NCI-H1048 (cell line): Measurements from ENCODE around the gene PTPRU.
"Not testable (repeated sequence)": the region's sequence is repeated elsewhere in the genome, so short reads cannot be mapped to it uniquely, and the experiment has no call there.

ENCODE experiments used
- DNase-seq: peaks from one replicate; lab custom pipeline; 2025; lab: John Stamatoyannopoulos, UW

PTPRU gene

DNA sequence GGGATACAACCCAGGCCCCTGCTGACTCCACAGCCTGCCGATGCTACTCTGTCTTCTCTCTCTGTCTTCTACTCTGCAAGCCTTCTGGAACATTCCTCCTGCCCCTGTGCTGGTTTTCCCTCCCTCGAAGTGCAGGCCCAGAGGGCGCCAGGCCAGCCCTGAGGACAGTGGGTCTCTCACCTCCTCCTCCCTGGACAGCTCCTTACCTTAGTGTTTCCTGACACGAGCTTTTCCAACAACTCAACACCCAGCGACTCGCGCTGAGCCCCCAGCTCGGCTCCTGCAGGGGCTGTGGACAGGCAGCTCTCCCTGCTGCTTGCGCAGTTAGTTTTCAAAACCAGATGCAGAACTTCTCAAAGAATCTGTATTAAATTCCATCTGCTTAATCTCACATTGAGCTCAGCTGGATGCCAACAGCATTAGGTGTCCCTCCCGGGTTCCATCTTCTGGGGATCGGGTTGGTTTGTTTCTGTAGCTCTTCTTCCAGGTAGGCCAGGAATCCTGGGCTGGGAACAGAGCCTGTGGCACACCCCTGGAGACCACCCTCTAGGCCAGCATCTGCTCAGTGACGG lies 54.2 kb downstream of the PTPRU start:
- no peak for DNase-seq

DNA sequence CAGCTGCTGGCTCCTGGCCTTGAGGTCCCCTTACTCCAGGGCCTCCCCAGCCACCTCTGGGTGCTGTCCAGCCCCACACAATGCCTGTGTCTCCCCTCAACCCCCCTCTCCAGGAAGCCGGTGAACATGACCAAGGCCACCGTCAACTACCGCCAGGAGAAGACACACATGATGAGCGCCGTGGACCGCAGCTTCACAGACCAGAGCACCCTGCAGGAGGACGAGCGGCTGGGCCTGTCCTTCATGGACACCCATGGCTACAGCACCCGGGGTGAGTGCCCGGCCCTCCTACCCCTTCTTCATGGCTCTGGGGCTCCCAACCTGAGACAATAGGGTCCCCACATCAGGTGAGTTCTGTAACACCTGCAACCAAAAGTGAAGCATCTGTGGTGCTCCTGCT lies 55.4 kb downstream of the PTPRU start:
- no peak for DNase-seq

DNA sequence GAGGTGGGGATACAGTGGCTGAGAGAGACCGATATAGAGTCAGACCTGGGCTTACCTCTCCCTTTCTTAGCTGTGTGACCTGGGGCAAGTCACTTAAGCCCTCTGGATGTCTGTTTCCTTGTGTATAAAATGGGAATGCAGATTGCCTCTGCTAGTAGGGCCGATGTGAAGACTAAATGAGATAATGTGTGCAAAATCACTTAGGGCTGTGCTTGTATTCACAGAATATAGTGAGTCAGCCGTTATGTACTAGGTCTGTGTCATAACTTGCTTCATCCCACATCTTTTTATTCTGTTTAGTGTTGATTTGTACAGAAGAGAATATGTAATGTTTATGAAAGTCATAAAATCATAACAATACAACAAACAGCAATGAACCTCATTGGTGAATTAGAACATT lies 56.0 kb downstream of the PTPRU start:
- no peak for DNase-seq

DNA sequence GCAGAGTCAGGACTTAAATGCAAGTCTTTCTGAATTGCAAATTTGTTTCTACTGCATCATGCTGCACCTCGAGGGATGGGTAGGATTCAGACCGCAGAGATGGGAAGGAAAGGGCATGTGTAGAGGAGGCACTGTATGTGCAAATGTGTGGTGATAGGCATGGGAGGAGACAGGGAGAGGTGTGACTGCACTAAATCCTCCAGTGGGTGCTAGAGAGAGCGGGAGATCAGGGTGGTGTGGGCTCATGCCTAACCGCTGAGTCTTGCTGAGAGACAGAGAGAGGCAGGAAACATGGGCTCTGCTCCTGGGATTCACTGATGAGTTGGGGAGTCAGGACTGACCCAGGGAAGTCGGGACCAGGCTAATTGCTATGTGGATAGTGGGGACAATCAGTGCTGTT lies 61.1 kb downstream of the PTPRU start:
- DNase-seq: no peak

DNA sequence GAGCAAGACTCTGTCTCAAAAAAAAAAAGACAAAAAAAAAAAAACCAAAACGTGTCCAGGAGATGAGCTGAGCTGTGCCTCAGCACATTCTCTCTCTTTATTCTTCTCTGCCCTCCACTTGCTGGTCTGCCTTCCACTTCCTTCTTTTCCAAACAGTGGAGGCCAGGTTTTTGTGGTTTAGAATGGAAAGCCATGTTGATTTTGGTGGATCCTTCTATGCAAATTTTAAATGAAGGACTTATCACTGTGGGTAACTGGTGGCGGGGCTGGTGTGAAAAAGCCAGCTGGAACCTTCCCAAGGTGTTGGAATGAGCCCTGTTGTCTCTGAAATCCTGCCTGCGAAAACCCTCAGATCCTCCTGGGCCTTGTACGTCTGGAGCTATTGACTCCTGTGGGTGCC lies 61.9 kb downstream of the PTPRU start:
- DNase-seq: no peak

DNA sequence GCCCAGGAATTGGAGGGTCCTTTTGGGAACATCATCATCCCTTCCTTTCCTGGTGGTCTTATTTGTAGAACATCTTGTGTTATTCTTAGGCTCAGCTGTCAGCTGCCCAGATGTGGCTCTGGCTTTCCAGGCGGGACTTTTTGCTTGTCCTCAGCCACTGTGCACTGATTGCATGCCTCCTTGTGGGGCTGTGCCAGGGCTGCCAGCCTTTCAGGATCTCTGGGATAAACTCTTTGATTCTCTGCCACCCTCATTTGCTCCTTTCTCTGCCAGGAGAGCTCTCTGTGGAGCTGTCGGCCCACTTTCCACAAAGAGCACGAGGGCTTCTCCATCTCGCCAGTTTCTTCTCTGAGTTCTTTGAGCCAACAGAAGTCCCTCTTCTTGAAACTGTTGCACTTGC lies 63.1 kb downstream of the PTPRU start:
- no peak for DNase-seq

DNA sequence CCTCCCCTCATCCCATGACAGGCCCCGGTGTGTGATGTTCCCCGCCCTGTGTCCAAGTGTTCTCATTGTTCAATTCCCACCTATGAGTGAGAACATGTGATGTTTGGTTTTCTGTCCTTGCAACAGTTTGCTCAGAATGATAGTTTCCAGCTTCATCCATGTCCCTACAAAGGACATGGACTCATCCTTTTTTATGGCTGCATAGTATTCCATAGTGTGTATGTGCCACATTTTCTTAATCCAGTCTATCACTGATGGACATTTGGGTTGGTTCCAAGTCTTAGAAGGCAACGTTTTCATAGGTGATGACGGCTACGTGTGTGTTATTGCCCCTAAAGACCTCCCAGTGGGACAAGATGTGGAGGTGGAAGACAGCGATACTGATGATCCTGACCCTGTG lies 65.4 kb downstream of the PTPRU start:
- DNase-seq: not testable (repeated sequence)

DNA sequence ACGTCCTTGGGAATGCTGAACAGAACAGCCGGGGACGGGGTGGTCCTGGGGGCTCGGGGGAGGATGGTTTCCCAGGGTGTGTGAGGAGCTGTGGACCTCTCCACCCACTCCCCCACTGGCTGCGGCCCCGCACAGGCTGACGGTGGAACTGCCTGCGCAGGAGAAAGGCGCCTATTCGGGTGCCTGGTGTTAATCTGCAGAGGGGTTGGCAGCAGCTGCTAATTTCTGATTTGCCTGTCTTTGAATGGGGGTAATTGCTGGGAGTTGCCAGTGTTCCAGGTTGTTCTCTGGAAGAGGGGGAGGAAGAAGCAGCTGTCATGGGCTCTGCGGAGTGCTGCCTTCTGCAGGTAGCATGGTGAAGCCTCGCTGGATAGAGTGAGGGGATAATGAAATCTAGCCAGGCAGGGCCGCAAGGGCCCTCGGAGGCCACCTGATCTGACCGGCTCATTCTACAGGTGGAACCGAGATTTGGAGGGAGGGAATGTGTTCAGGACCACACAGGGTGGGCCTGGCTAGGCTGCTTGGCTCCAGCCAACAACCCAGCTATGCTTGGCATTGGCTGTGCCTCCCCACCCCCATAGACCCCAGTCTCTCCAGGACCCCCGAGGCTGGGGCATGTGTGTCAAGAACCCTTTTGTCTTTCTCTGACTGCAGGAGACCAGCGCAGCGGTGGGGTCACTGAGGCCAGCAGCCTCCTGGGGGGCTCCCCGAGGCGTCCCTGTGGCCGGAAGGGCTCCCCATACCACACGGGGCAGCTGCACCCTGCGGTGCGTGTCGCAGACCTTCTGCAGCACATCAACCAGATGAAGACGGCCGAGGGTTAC lies 67.1 kb downstream of the PTPRU start:
- no peak for DNase-seq

DNA sequence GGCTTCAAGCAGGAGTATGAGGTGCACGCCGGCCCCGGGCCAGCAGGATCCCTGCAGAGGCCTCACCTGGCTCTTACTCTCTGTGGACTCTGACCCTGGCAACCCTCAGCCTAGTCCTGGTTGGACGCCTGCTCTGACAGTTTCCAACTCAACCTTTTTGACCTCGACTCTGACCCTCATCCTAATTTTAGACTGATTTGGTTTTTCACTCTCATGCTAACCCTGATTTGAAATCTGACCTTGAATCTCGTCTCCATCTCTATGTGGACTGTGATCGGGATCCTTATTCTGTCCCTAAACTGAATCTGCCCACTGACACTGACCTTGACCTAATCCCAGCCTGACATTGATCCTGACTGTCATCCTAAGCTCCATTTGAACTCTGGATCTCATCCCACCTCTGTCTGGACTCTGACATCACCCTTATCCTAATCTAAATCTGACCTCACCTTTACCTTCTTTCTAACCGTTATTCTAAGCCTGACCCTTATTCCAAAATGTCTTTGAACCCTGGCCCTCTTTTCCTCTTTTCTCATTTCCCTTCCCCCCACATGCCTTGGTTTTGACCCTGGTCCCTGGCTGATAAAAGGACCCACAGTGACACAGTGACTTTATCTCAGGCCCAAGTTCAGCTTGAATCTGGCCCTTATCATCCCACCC lies 67.8 kb downstream of the PTPRU start:
- DNase-seq: no peak

DNA sequence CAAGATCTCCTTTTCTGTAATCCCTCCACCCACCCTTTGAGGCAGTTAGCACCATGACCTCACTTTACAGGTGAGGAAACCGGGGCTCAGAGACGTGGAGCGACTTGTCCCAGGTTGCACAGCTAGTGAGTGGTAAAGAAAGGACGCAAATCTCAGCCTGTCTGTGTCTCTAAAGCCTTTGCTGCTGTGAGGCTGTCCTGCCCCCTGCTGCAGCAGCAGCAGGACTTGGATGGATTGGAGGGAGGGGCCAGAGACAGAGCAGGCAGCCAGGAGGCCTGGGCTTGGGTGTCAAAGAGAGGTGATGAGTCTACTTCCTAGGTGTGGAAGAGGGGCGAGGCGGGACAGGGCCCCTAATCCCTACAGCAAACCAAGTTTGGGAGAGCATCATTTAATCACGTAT lies 69.6 kb downstream of the PTPRU start:
- DNase-seq: no peak

DNA sequence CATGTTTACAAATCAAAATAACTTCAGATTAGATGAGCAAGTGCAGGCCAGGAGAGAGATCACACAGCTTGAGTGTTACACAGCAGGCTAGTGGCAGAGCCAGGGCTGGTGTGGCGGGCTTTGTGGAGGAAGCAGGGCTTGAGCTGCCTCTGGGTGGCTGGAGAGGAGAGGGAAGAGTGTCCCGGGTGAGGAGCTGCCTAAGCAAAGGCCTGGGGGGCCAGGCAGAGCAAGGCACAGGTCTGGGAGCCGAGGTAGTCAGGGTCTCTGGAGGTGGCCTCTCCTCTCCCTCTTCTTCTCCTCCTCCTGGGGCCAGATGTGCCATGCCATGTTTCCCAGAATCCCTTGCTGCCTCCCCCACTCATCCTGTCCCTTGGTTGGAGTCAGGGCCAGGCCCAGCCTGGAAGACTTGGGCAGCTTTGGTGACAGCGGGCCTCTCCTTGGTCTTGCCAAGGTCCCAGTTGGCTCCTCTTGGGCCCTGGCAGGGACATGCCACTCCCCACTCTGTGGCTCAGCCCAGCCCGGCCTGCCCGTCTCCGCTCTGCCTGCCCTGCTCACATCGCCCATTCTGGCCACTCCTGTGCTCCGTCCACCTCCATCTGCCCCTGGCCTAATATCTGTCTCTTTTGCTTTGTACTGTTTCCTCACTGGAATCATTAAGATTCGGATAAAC lies 70.3 kb downstream of the PTPRU start:
- DNase-seq: no peak

DNA sequence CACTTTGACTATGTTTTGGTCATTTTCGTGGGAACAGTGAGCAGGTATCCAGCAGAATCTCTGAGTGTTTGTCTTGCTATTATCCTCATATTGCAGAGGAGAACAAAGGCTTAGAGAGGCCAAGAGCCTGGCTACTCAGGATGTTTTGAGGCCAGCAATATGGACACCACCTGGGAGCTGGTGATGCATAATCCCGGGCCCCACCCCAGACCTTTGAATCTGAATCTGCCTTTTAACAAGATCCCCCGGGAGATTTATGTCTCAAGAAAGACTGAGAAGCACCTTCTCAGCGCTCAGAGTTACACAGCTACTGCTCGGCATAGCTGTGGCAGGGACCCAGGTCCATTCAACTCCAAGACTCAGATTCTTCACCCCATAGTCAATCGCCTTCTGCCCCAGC lies 72.8 kb downstream of the PTPRU start:
- DNase-seq: no peak

DNA sequence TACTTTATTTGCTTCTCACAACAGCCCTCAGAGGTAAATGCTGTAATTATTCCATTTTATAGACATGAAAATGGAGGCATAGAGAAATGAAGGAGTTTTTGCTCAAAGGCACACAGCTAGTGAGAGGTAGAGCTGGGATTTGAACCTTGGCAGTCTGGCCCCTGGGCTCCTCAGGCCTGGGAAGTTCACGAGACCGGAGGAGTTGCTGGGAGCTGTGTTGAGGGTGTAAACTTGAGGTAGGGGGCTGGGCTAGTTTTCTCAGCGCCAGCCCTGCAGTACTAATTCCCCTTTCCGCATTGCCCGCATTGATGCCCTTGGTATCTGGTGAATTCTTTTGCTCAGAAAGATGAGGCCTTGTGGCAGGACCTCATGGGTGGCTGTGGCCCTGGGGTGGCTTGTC lies 73.3 kb downstream of the PTPRU start:
- no peak for DNase-seq

DNA sequence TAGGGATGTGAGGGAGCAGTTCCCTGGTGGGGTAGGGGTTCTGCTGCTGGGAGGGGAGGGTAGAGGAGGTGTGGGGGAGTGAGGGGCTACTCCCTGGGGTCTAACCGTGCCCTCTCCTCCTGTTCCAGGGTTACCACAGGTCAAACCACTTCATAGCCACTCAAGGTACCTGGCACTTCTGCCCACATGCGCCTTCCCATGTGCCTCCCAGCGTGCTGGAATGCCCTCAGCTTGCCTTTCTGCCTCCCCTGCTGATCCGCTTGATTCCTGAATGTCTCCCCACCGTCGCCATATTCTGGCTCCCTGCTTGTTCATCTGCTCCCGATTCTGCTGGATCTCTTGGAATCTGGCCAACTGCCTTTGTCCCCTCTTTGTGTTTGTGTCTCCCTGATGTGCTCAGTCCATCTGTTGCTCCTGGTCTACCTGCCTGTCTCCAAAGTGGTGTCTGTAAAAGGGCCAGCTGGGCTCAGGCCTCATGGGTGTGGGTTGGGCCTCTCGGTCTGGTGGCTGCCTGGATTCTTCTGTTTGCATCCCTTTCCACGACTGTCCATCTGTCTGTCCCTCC lies 74.4 kb downstream of the PTPRU start:
- DNase-seq: no peak

DNA sequence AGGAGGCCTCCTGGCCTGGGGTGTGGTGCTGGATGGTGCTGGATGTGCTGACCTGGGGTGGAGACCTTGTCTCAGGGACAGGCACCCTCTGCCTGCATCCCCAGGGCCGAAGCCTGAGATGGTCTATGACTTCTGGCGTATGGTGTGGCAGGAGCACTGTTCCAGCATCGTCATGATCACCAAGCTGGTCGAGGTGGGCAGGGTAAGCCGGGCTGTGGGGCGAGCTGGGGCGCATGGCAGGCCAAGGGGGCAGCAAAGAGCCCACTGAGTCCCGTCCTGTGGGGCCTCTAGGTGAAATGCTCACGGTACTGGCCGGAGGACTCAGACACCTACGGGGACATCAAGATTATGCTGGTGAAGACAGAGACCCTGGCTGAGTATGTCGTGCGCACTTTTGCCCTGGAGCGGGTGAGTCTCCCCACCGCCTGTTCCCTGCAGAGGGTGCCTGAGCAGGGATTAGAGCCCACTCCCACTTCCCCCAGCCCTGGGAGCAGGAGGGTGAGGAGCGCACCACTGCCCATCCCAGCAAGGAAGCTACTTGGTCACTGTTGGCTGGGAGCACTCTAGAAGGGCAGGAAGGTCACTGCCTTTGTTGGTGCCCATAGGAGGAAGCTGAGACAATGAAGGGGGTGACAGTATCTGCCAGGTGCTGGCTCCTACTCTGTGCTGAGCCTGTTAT lies 75.2 kb downstream of the PTPRU start:
- no peak for DNase-seq

DNA sequence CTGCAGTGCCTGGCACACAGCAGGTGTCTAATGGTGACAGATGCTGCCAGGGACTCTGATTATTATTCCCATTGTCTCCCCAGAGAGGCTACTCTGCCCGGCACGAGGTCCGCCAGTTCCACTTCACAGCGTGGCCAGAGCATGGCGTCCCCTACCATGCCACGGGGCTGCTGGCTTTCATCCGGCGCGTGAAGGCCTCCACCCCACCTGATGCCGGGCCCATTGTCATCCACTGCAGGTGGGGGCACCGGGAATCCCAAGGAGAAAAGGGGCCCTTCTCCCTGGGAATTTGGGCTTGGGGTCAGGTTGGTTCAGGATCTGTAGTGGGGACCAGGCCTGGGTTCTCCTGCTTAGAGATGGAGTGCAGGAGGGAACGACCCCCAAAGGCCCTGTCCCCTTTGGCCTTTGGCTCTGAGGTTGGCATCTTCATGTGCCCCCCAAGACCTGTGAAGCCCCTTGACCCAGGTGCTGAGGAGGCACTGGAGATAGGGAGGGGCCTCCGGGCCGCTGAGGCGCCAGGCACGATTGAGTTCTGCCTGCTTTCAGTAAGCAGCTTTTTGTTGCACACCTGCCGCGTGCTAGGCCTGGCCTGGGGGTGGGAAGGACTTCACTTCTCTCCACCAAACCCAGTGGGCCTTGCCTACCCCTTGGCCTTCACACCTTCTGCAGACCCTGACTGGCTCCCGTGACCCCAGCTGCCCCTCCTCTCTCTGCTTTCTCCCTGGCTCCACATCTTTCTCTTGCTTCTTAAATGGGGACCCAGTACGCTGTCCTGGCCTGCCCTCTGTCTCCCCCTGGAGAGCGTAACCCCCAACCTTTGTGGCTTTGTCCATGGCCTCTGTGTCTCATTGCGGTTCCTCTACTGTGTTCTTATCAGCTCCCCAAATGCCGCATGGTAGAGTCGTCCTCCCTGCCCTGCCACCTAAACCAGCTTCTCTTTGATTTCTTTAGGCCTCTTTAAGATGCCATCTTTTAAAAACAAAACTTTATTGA lies 76.4 kb downstream of the PTPRU start:
- no peak for DNase-seq

DNA sequence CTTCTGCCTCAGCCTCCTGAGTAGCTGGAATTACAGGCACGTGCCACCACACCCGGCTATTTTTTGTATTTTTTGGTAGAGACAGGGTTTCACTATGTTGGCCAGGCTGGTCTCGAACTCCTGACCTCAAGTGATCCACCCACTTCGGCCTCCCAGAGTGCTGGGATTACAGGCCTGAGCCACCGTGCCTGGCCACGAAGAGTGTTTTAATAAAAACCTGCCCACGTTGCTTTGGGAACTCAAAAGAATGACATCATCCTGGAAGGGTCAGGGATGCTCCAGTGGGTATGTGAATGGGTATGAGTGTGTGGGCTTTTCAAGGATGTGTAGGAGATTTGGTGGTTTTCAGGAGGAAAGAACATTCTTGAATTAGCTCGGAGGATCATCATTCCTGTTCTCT lies 78.4 kb downstream of the PTPRU start:
- DNase-seq: not testable (repeated sequence)

DNA sequence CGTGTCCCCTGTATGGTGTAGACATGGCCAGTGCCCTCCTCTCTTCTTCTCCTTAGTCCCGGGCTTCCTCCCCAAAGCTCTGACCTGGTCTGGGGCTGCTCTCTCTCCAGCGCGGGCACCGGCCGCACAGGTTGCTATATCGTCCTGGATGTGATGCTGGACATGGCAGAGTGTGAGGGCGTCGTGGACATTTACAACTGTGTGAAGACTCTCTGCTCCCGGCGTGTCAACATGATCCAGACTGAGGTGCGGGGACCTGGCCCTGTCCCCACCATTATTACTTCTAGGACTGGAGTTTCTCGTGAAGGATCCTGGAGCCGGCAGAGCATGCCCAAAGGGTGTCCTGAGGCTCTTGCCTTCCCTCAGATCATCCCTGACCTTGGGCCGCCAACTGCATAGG lies 78.9 kb downstream of the PTPRU start:
- no peak for DNase-seq

DNA sequence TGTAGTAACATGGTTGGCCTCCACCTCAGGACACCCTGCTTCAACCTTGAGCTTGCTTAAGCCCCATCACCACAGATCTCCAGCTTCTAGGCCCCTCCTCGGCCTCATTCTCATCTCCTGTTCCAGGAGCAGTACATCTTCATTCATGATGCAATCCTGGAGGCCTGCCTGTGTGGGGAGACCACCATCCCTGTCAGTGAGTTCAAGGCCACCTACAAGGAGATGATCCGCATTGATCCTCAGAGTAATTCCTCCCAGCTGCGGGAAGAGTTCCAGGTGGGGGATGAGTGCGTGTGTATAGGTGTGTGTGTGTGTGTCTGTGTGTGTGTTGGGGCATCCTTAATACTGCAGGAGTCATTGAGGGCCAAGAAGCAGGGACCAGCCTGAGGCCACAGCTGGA lies 79.6 kb downstream of the PTPRU start:
- DNase-seq: no peak

DNA sequence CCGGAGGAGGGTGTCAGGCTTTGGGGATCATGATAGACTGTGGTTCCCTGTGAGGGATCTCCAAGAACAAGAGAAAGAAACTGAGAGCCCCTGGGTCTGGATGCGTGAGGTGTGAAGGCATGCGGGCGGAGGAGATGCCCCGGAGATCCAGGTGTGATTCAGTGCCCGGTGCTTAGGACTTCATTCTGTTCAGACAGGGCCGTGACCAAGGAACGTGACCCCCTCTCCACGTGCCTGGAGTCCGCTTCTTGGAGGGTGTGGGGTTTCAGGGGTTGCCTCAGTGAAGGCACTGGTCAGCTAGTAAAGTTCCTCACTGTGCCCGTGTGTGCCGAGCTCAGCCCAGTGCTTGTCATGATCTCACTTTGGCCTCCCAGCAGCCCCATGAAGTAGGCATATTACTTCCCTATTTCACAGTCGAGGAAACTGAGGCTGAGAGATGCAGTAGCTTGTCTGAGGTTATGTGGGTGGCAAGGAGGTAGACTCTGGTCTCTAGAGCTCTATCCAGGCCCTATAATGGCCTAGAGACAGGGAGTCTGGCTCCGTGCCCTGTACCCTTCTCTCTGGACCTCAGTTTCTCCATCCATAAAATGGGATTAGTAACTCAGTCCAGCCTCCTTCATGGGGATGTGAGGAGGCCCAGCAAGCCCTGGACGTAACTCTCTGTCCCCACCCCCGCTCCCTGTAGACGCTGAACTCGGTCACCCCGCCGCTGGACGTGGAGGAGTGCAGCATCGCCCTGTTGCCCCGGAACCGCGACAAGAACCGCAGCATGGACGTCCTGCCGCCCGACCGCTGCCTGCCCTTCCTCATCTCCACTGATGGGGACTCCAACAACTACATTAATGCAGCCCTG lies 81.0 kb downstream of the PTPRU start:
- DNase-seq: no peak
